Right lobe of liver (tissue), 6 donors: ENCODE data around the gene PRKAR1A. TPM values are rescaled to one million over a fixed set of nuclear protein-coding genes. Genes with fewer than 3 reads are reported as not detected.
"Not testable (repeated sequence)": the region's sequence is repeated elsewhere in the genome, so short reads cannot be mapped to it uniquely, and the experiment has no call there.

Source experiments
- ATAC-seq, 4 donors: fragments of 200-7000 bp; cut with Tn5 transposase; one replicate each; pipeline ENCODE4 v1.9.1; 2020; ENCODE audit warnings: mild to moderate bottlenecking in 4 of 4, moderate library complexity in 4 of 4
- DNase-seq, 3 donors: peaks; one replicate each; pipeline ENCODE4 v3.0.0-alpha.2; 2020
- H3K27ac ChIP-seq, 3 donors: fragments of 200-600 bp; one replicate each; pipeline ENCODE4 v1.8.0; 2022
- H3K27me3 ChIP-seq, 2 donors: fragments of 200-600 bp; one replicate each; pipeline ENCODE4 v1.8.0; 2022
- H3K36me3 ChIP-seq, 4 donors: fragments of 200-600 bp; sonication (generic) in 1 of 4; one replicate each; pipeline versions ENCODE4 v1.5.1 to v1.8.0; 2017 to 2022; ENCODE audit warnings: control low read depth in 1 of 4
- H3K4me1 ChIP-seq, 4 donors: fragments of 200-600 bp; sonication (generic) in 1 of 4; one replicate each; pipeline versions ENCODE4 v1.5.1 to v1.8.0; 2017 to 2022; ENCODE audit warnings: control low read depth in 1 of 4
- H3K4me3 ChIP-seq, 3 donors: fragments of 200-600 bp; one replicate each; pipeline ENCODE4 v1.8.0; 2022
- H3K9me3 ChIP-seq, 4 donors: fragments of 200-600 bp; sonication (generic) in 1 of 4; one replicate each; pipeline versions ENCODE4 v1.5.1 to v1.8.0; 2017 to 2022; ENCODE audit warnings: control low read depth in 1 of 4
- CTCF ChIP-seq, 4 donors: fragments of 200-600 bp in 3 of 4; fragments of 450-650 bp in 1 of 4; IDR thresholded peaks; one replicate each; pipeline versions ENCODE4 v1.5.1 to v1.8.0; 2016 to 2022; ENCODE audit warnings: antibody characterized with exemption in 4 of 4, mild to moderate bottlenecking in 2 of 4
- POLR2A ChIP-seq: fragments of 450-650 bp; IDR thresholded peaks from one replicate; pipeline ENCODE4 v1.6.1; 2017; ENCODE audit warnings: antibody characterized with exemption, mild to moderate bottlenecking
- WGBS: methylation state at CpG from one replicate; pipeline ENCODE4 v1.1.6; 2018; ENCODE audit warnings: low coverage, low lambda C conversion rate; ENCODE audit not compliant: insufficient coverage; ENCODE audit errors: missing lambda C conversion rate; 5-methylcytosine and 5-hydroxymethylcytosine counted together
- intact Hi-C, 2 donors: fragments of 100-400 bp; cut with DNase I; formaldehyde crosslinking; loops; one replicate each; pipeline versions ENCODE4 v1.11.2 to v1.14.1; 2022
- total RNA-seq, 6 experiments: library from RNA; depleted of rRNA in 2 of 6; stranded (reverse); fragments of >200 nt in 2 of 6; fragmentation: NEBNext Ultra II Directional in 3 of 6; extraction: Animal tissue kit (Norgen Biotek cat#: 25700) in 3 of 6; gene quantifications; one replicate each; pipeline versions ENCODE4 v1.1.0 to v1.2.4, GENCODE V29; 2016 to 2023
- donor health status: DM: no; HTN: yes; CAD: no.
- donor health status: DM: no; HTN: no; CAD: no.
- donor health status: DM: no; HTN: no; CAD: no.
- donor health status: DM: no; HTN: yes; CAD: no.
- donor health status: DM: no; HTN: yes; CAD: no.

PRKAR1A gene
- total RNA-seq, 6 experiments from 2014 or later: 109 to 172 (median 136) TPM

- peak overlapping the region; percentile 80 to 88 (median 82) for H3K4me3 ChIP-seq
- H3K9me3 ChIP-seq: no peaks in the 10 kb centered on the region
- peak overlapping the region; percentile 99 to 100 (median 99) for H3K27ac ChIP-seq
- H3K27me3 ChIP-seq: no peaks in the 10 kb centered on the region
- TF ChIP-seq CTCF (IDR thresholded peaks at IDR 0.05) (no peak), POLR2A (no peak)
- intact Hi-C loops: no loop called here
- under 1% methylated on average over 20 of the region's 20 CpGs for WGBS
- H3K4me1 ChIP-seq: peaks cover 0 to 28% (median 5%) of the 10 kb centered on the region in 4 donors
- DNase-seq (no peak), ATAC-seq (peak in 1 of 4 donors; percentile 1)
- peaks cover 0 to 24% (median 0%) of the 10 kb centered on the region in 4 donors for H3K36me3 ChIP-seq
Measured at GRCh38 chr17:68512960-68513474, 787 bp downstream of the PRKAR1A start.

GRCh38 chr17:68513932-68514331, 1.7 kb downstream of the PRKAR1A start:
- 13% methylated on average over 3 of the region's 3 CpGs for WGBS
- Histone ChIP-seq H3K27me3 (no peaks in the 10 kb centered on the region), H3K4me3 (peak overlapping the region; percentile 80 to 88 (median 82)), H3K4me1 (peaks cover 0 to 37% (median 5%) of the 10 kb centered on the region in 4 donors), H3K27ac (peak overlapping the region; percentile 99 to 100 (median 99)), H3K36me3 (peaks cover 0 to 24% (median 0%) of the 10 kb centered on the region in 4 donors), H3K9me3 (no peaks in the 10 kb centered on the region)
- ATAC-seq (no peak), DNase-seq (no peak)
- intact Hi-C loops: no loop called here
- no peak for TF ChIP-seq POLR2A

- Histone ChIP-seq H3K4me3 (no peak overlapping the region), H3K27me3 (no peaks in the 10 kb centered on the region), H3K36me3 (peaks cover 0 to 24% (median 0%) of the 10 kb centered on the region in 4 donors), H3K9me3 (no peaks in the 10 kb centered on the region), H3K4me1 (peaks cover 0 to 37% (median 5%) of the 10 kb centered on the region in 4 donors), H3K27ac (peak overlapping the region; percentile 99 to 100 (median 99))
- no peak for TF ChIP-seq POLR2A
- TF ChIP-seq CTCF (IDR thresholded peaks at IDR 0.05): no peak
- ATAC-seq (peak in 2 of 4 donors; percentile 4 to 7), DNase-seq (no peak)
- intact Hi-C loops: no loop called here
- WGBS: 61% methylated on average over 15 of the region's 15 CpGs
Measured at GRCh38 chr17:68514831-68515635, 2.8 kb downstream of the PRKAR1A start.

- DNase-seq (no peak), ATAC-seq (no peak)
- peaks cover 0 to 24% (median 0%) of the 10 kb centered on the region in 4 donors for H3K36me3 ChIP-seq
- H3K9me3 ChIP-seq: no peaks in the 10 kb centered on the region
- intact Hi-C loops: no loop called here
- no peak for TF ChIP-seq POLR2A
- no peak for TF ChIP-seq CTCF (IDR thresholded peaks at IDR 0.05)
- WGBS: 58% methylated on average over 1 of the region's 1 CpG
- no peaks in the 10 kb centered on the region for H3K27me3 ChIP-seq
- no peak overlapping the region for H3K27ac ChIP-seq
- H3K4me1 ChIP-seq: peaks cover 0 to 37% (median 5%) of the 10 kb centered on the region in 4 donors
- H3K4me3 ChIP-seq: no peak overlapping the region
Measured at GRCh38 chr17:68516732-68517131, 4.5 kb downstream of the PRKAR1A start.

DNA sequence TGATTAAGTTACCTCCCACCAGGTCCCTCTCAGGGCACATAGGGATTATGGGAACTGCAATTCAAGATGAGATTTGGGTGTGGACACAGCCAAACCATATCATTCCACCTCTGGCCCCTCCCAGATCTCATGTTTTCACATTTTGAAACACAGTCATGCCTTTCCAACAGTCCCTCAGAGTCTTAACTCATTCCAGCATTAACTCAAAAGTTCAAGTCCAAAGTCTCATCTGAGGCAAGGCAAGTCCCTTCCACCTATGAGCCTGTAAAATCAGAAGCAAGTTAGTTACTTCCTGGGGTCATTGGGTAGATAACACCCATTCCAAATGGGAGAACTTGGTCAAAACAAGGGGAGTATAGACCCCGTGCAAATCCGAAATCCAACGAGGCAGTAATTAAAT, 5.4 kb downstream of the PRKAR1A start:
- H3K9me3 ChIP-seq, DNase-seq, H3K4me3 ChIP-seq, H3K27me3 ChIP-seq, intact Hi-C loops: not testable (repeated sequence)
- Histone ChIP-seq H3K4me1 (peaks cover 0 to 37% (median 5%) of the 10 kb centered on the region in 4 donors), H3K36me3 (peaks cover 0 to 27% (median under 1%) of the 10 kb centered on the region in 4 donors), H3K27ac (peak overlapping the region in 1 of 3 donors; percentile 58)
- ATAC-seq: peak in 1 of 4 donors; percentile 36
- no CpG with 5 or more reads among the region's 3 CpGs for WGBS
